NCI-H2029 (cell line): ENCODE data around the gene SLC5A12.
"Not testable (repeated sequence)": the region's sequence is repeated elsewhere in the genome, so short reads cannot be mapped to it uniquely, and the experiment has no call there.

Experiments used
- DNase-seq: peaks from one replicate; lab custom pipeline; 2025; lab: John Stamatoyannopoulos, UW

The SLC5A12 gene

DNA sequence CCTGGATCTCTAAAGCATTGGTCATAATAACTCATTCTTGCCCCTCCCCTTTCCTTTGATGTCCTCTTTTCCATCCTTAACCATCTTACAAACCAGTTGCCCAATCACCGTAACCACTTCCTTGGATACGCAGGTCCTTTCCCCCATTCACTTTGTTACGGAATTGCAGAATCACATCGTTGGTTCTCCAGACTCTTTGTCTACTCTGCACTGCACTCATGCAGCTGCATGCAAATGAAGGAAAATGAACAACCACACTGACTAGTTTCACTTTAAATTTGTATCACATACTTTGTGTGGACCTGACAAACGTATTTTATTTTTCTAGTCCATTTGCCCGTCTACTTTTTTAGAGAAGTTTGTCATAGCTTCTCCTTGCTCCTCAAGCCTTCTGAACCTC is 69.9 kb downstream of the SLC5A12 start:
- no peak for DNase-seq

DNA sequence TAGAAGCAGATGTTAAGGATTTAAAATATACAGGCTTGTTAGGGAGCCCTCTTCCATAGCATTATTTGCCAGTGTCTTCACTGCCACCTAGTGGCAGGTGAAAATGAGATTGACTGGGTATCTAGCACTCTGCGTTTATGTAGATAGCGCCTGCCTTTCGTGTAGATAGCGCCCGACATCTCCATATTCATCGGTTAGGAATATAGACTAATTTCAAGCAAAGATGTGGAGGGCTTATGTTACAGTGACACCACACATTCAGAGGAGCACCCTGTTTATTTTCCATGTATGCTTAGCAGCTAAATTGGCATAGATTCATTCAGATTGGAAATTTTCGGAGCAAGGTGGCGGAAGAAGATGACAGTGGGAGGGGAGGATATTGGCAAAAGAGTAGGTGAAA is 72.0 kb downstream of the SLC5A12 start:
- peak; percentile 40 for DNase-seq

- not testable (repeated sequence) for DNase-seq
These were observed 78.5 kb downstream of the SLC5A12 start for GRCh38 chr11:26643314-26643713.

DNA sequence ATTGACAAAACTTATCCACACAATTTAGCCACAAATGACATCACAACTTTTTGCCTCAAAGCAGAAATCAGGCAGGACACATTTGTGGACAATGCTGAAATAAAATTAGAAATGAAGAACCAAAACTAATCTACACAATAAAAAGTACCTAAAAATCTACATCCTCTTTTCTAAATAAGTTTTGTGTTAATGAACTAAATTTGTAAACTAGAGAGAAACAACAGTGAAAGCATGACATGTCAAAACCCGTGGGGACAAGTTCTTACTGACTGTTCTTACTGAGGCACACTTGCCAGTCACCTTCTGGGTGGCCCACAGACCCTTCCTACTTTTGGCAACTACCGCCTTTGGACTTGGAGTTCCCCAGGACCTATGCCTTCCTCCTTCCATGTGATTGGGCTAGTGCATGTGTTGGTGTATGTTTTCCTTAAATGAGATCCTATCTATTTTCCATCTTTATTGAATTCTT is 89.1 kb downstream of the SLC5A12 start:
- DNase-seq, result no peak

DNA sequence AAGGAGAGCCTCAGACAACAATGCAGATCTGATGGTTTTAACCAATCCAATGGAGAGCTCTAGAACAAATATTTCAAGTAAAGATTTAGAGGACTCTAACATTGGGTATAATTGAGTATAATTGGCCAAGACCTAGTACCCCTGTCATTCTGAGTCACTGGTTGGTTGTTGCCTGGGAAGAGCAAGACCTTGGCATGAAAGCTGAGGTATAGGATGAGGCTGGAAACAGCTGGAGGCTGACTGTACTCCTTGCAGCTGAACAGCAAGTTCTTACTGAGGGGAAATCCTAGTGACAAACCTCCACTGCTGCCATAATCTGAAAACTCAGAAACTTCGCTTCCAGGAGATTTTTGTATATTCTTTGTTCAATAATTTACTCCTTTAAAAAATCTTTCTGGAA is 95.5 kb downstream of the SLC5A12 start:
- DNase-seq, result no peak

- DNase-seq, result no peak
These were observed 98.7 kb downstream of the SLC5A12 start for GRCh38 chr11:26623076-26623659.

DNA sequence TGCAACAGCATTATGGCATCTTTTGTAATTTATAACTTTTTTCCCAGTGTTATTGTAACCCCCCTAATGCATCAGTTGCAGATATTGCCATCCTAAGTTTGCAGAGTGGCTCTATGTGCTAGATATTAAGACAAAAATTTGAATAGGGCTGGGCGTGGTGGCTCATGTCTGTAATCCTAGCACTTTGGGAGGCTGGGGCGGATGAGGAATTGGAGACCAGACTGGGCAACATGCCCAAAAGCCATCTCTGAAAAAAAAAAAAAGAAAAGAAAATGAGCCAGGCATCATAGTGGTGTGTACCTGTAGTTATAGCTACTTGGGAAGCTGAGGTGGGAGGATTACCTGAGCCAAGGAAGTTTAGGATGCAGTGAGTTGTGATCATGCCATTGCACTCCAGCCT is 99.7 kb downstream of the SLC5A12 start:
- DNase-seq, result no peak

DNA sequence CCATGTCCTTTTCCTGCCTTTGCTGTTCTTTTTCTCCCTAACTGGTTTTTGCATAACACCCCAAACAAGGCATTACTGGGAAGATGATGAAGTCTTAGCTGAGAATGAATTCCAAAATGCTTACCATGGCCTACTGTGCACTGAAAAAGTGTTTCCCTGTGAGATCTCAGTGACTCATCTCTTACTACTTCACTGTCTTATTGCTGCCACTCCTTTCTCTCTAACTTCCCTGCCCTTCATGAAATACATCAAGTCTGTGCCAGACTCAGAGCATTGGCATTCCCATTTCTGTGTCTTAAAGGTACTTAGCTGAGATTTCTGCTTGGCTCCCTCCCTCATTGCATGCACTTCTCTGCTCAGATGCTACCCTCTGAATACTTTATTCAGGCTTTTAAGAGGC is 100.7 kb downstream of the SLC5A12 start:
- DNase-seq, result no peak

- DNase-seq, result no peak
These were observed 101.4 kb downstream of the SLC5A12 start for GRCh38 chr11:26620282-26621045.

DNA sequence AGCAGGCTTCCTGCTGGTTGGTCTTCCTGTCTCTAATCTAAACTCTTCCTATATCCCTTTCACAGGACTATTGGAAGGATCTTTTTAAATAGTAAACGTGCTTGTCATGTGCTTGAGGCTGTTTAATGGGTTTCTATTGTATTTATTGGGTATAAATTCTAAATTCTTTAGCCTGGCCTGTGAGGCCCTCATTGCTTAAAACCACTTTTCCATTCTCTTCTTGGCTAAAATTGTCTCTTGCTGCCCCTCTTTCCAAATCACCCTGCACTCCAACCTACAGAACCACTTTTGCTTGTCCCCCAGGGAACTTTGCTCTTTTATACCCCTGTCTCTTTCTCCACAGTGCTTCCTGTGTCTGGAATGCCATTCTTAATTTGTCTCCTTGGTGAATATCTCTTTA is 103.4 kb downstream of the SLC5A12 start:
- no peak for DNase-seq
